Activated T-helper 17 cell treated with anti-CD3 and anti-CD28 coated beads, Interleukin-2, amount 50 U/mL, for 72 hours (primary cell): ENCODE data around the gene OR4D11. TPM values are rescaled to one million over a fixed set of nuclear protein-coding genes. Genes with fewer than 3 reads are reported as not detected.
"Not testable (repeated sequence)": the region's sequence is repeated elsewhere in the genome, so short reads cannot be mapped to it uniquely, and the experiment has no call there.

ENCODE experiments used
- ATAC-seq: fragments of 150-1000 bp; cut with Tn5 transposase; replicated peaks from 2 replicates; pipeline ENCODE4 v1.10.0; 2021; ENCODE audit warnings: mild to moderate bottlenecking, moderate library complexity
- H3K27ac Mint-ChIP-seq: one replicate; pipeline ENCODE4 v1.8.0; 2022; ENCODE audit warnings: mixed read lengths
- H3K27me3 Mint-ChIP-seq: one replicate; pipeline ENCODE4 v1.8.0; 2022; ENCODE audit warnings: mixed read lengths
- H3K36me3 Mint-ChIP-seq: one replicate; pipeline ENCODE4 v1.8.0; 2022; ENCODE audit warnings: low read depth, mild to moderate bottlenecking, mixed read lengths
- H3K4me1 Mint-ChIP-seq: one replicate; pipeline ENCODE4 v1.8.0; 2022; ENCODE audit warnings: mixed read lengths
- H3K4me3 Mint-ChIP-seq: one replicate; pipeline ENCODE4 v1.8.0; 2022; ENCODE audit warnings: mild to moderate bottlenecking, mixed read lengths
- H3K9me3 Mint-ChIP-seq: one replicate; pipeline ENCODE4 v1.8.0; 2022; ENCODE audit warnings: mixed read lengths
- total RNA-seq, 2 donors: library from RNA; stranded (reverse); gene quantifications; one replicate each; pipeline ENCODE4 v1.2.3, GENCODE V29; 2022

OR4D11 gene
- total RNA-seq, result not detected

- H3K4me1 Mint-ChIP-seq, result no peaks in the 10 kb centered on the region
- H3K9me3 Mint-ChIP-seq, result no peaks in the 10 kb centered on the region
- H3K4me3 Mint-ChIP-seq, result no peak within 1 kb of the TSS
- no peak within 1 kb of the TSS for H3K27ac Mint-ChIP-seq
- no peak for ATAC-seq
- no peaks in the 10 kb centered on the region for H3K36me3 Mint-ChIP-seq
- peaks cover 27% of the 10 kb centered on the region for H3K27me3 Mint-ChIP-seq
These were observed at the start of gene OR4D11 for GRCh38 chr11:59503276-59503675. Gene OR4D11 (plus strand): TSS chr11:59503576. CDS start chr11:59503576, 0 bp downstream.

GRCh38 chr11:59456661-59457060 is 46.7 kb upstream of the OR4D11 start, which contains the start of gene OR4D6:
Gene OR4D6 (plus strand): TSS chr11:59456961. CDS start chr11:59456961, 0 bp downstream.
- Mint-ChIP-seq H3K4me3 (no peak within 1 kb of the TSS), H3K27me3 (peaks cover 22% of the 10 kb centered on the region), H3K4me1 (no peaks in the 10 kb centered on the region)

GRCh38 chr11:59459916-59460315 is 43.5 kb upstream of the OR4D11 start:
- peaks cover 42% of the 10 kb centered on the region for H3K27me3 Mint-ChIP-seq
- no peak overlapping the region for H3K4me3 Mint-ChIP-seq
- no peaks in the 10 kb centered on the region for H3K36me3 Mint-ChIP-seq
- H3K9me3 Mint-ChIP-seq, result no peaks in the 10 kb centered on the region
- no peak overlapping the region for H3K27ac Mint-ChIP-seq
- no peaks in the 10 kb centered on the region for H3K4me1 Mint-ChIP-seq
- ATAC-seq, result no peak

More at GRCh38 chr11:59456661-59457060, 46.7 kb upstream of the OR4D11 start, which contains the start of gene OR4D6:
- no peak for ATAC-seq
- H3K9me3 Mint-ChIP-seq, result no peaks in the 10 kb centered on the region
- no peak within 1 kb of the TSS for H3K27ac Mint-ChIP-seq
- H3K36me3 Mint-ChIP-seq, result no peaks in the 10 kb centered on the region

GRCh38 chr11:59463190-59463641 is 40.2 kb upstream of the OR4D11 start:
- Mint-ChIP-seq H3K36me3 (no peaks in the 10 kb centered on the region), H3K27ac (no peak overlapping the region), H3K9me3 (no peaks in the 10 kb centered on the region), H3K4me3 (no peak overlapping the region), H3K27me3 (peaks cover 39% of the 10 kb centered on the region), H3K4me1 (no peaks in the 10 kb centered on the region)
- ATAC-seq, result no peak

GRCh38 chr11:59473015-59473414 is 30.4 kb upstream of the OR4D11 start, which contains the start of gene OR4D10:
Gene OR4D10 (plus strand): TSS chr11:59473315. CDS start chr11:59477430, 4,115 bp downstream.
- H3K4me1 Mint-ChIP-seq, result no peaks in the 10 kb centered on the region

GRCh38 chr11:59475176-59475575 is 28.2 kb upstream of the OR4D11 start:
- no peak for ATAC-seq

More at GRCh38 chr11:59473015-59473414, 30.4 kb upstream of the OR4D11 start, which contains the start of gene OR4D10:
- H3K9me3 Mint-ChIP-seq, result no peaks in the 10 kb centered on the region
- no peak for ATAC-seq
- H3K36me3 Mint-ChIP-seq, result no peaks in the 10 kb centered on the region
- peaks cover 37% of the 10 kb centered on the region for H3K27me3 Mint-ChIP-seq
- no peak within 1 kb of the TSS for H3K4me3 Mint-ChIP-seq
- H3K27ac Mint-ChIP-seq, result no peak within 1 kb of the TSS

GRCh38 chr11:59479906-59480305 is 23.5 kb upstream of the OR4D11 start:
- Mint-ChIP-seq H3K27me3 (peaks cover 17% of the 10 kb centered on the region), H3K9me3 (no peaks in the 10 kb centered on the region), H3K4me1 (no peaks in the 10 kb centered on the region), H3K36me3 (no peaks in the 10 kb centered on the region), H3K27ac (no peak overlapping the region), H3K4me3 (no peak overlapping the region)
- no peak for ATAC-seq

More at GRCh38 chr11:59475176-59475575, 28.2 kb upstream of the OR4D11 start:
- Mint-ChIP-seq H3K4me1 (no peaks in the 10 kb centered on the region), H3K9me3 (no peaks in the 10 kb centered on the region), H3K27me3 (peaks cover 39% of the 10 kb centered on the region), H3K27ac (no peak overlapping the region), H3K36me3 (no peaks in the 10 kb centered on the region), H3K4me3 (no peak overlapping the region)

GRCh38 chr11:59480359-59480758 is 23.0 kb upstream of the OR4D11 start:
- Mint-ChIP-seq H3K4me1 (no peaks in the 10 kb centered on the region), H3K27ac (no peak overlapping the region), H3K27me3 (peaks cover 16% of the 10 kb centered on the region), H3K9me3 (no peaks in the 10 kb centered on the region), H3K36me3 (no peaks in the 10 kb centered on the region), H3K4me3 (no peak overlapping the region)
- ATAC-seq, result no peak

- Mint-ChIP-seq H3K27me3 (peaks cover 29% of the 10 kb centered on the region), H3K4me3 (no peak overlapping the region), H3K27ac (no peak overlapping the region), H3K9me3 (no peaks in the 10 kb centered on the region), H3K4me1 (no peaks in the 10 kb centered on the region), H3K36me3 (no peaks in the 10 kb centered on the region)
- peak; percentile 46 for ATAC-seq
These were observed 1.4 kb upstream of the OR4D11 start for GRCh38 chr11:59501931-59502330.

- ATAC-seq, result peak; percentile 48
- no peaks in the 10 kb centered on the region for H3K36me3 Mint-ChIP-seq
- H3K9me3 Mint-ChIP-seq, result no peaks in the 10 kb centered on the region
- peaks cover 13% of the 10 kb centered on the region for H3K27me3 Mint-ChIP-seq
- peaks cover 6% of the 10 kb centered on the region for H3K4me1 Mint-ChIP-seq
- no peak within 1 kb of the TSS for H3K27ac Mint-ChIP-seq
- peak within 1 kb of the TSS; percentile 2 for H3K4me3 Mint-ChIP-seq
These were observed 7.7 kb downstream of the OR4D11 start, which contains the start of gene OR4D9 for GRCh38 chr11:59510941-59511589. Gene OR4D9 (plus strand): TSS chr11:59511539. CDS start chr11:59514913, 3,374 bp downstream.

- ATAC-seq, result no peak
- H3K27ac Mint-ChIP-seq, result no peak overlapping the region
These were observed 8.3 kb downstream of the OR4D11 start for GRCh38 chr11:59511675-59512074.

GRCh38 chr11:59520139-59520538 is 16.8 kb downstream of the OR4D11 start:
- H3K4me3 Mint-ChIP-seq, H3K27ac Mint-ChIP-seq, H3K36me3 Mint-ChIP-seq, ATAC-seq, H3K9me3 Mint-ChIP-seq, H3K4me1 Mint-ChIP-seq: not testable (repeated sequence)
- H3K27me3 Mint-ChIP-seq, result peaks cover 12% of the 10 kb centered on the region

More at GRCh38 chr11:59511675-59512074, 8.3 kb downstream of the OR4D11 start:
- Mint-ChIP-seq H3K9me3 (no peaks in the 10 kb centered on the region), H3K27me3 (peaks cover 13% of the 10 kb centered on the region), H3K36me3 (no peaks in the 10 kb centered on the region), H3K4me3 (no peak overlapping the region), H3K4me1 (peaks cover 6% of the 10 kb centered on the region)

GRCh38 chr11:59520741-59521140 is 17.4 kb downstream of the OR4D11 start:
- H3K27me3 Mint-ChIP-seq, result peaks cover 8% of the 10 kb centered on the region
- H3K9me3 Mint-ChIP-seq, result no peaks in the 10 kb centered on the region
- no peak for ATAC-seq
- H3K4me3 Mint-ChIP-seq, result no peak overlapping the region
- H3K4me1 Mint-ChIP-seq, result no peaks in the 10 kb centered on the region
- no peaks in the 10 kb centered on the region for H3K36me3 Mint-ChIP-seq
- no peak overlapping the region for H3K27ac Mint-ChIP-seq

- H3K4me1 Mint-ChIP-seq, result no peaks in the 10 kb centered on the region
- no peak for ATAC-seq
- H3K27ac Mint-ChIP-seq, result no peak overlapping the region
- no peaks in the 10 kb centered on the region for H3K9me3 Mint-ChIP-seq
- peaks cover 8% of the 10 kb centered on the region for H3K27me3 Mint-ChIP-seq
- H3K36me3 Mint-ChIP-seq, result no peaks in the 10 kb centered on the region
- H3K4me3 Mint-ChIP-seq, result no peak overlapping the region
These were observed 20.2 kb downstream of the OR4D11 start for GRCh38 chr11:59523541-59523940.

GRCh38 chr11:59528711-59529110 is 25.3 kb downstream of the OR4D11 start:
- Mint-ChIP-seq H3K27me3 (no peaks in the 10 kb centered on the region), H3K36me3 (no peaks in the 10 kb centered on the region), H3K4me3 (no peak overlapping the region), H3K4me1 (no peaks in the 10 kb centered on the region), H3K27ac (no peak overlapping the region), H3K9me3 (no peaks in the 10 kb centered on the region)
- ATAC-seq, result no peak
